Neural progenitor cell (in vitro differentiated cells): ENCODE measurements around the gene MPZL3.

Source experiments
- EZH2phosphoT487 ChIP-seq: fragments of 200-600 bp; sonication (generic); IDR thresholded peaks from 2 replicates; pipeline ENCODE4 v1.6.1; 2017; ENCODE audit warnings: antibody characterized with exemption
- TF ChIP-seq, protein P1 (sequence below): fragments of 200-600 bp; sonication (generic); IDR thresholded peaks from 2 replicates; pipeline ENCODE4 v1.5.1; 2017; ENCODE audit warnings: antibody characterized with exemption, mild to moderate bottlenecking

DNA sequence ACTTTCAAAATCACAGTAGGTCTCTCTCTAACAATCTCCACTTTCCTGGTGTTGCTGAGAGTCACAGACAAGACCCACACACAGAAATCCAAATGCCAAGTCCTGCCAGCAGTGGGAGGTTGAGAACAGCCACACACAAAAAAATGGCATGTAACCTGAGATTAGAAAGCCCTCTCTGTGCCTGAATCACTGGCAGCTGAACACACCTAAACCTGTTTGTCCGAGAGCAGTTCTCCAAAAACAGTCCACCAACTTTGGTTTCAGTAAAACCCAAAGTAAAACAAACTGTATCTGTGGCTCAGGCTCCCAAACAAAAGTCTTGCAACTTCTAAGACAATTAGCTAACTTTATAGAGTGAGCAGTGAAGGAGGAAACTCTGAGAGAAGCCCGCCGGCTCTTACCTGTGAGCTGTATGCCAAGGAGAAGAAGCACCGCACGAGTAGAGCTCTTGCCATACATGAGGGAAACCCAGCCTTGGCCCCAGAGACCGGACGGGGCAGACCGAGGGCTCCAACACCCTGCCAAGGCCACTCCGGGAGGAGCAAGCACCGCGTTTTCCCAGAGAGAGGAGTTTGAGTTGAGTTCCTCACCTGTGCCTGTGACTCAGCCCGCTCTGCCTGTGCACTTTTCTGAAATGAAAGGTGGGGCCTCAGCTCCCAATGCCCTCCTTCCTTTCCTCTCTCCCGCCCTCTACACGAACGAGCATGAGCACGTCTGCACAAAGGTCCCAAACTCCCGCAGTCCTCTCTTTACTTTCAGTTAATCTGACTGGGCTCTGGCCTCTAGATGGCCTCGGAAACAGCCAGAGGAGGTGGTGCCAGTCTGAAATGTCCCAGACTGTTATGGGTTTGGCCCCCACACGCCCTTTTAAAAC is 11.8 kb upstream of the MPZL3 start, which contains the start of gene MPZL2:
- TF ChIP-seq, protein P1, sequence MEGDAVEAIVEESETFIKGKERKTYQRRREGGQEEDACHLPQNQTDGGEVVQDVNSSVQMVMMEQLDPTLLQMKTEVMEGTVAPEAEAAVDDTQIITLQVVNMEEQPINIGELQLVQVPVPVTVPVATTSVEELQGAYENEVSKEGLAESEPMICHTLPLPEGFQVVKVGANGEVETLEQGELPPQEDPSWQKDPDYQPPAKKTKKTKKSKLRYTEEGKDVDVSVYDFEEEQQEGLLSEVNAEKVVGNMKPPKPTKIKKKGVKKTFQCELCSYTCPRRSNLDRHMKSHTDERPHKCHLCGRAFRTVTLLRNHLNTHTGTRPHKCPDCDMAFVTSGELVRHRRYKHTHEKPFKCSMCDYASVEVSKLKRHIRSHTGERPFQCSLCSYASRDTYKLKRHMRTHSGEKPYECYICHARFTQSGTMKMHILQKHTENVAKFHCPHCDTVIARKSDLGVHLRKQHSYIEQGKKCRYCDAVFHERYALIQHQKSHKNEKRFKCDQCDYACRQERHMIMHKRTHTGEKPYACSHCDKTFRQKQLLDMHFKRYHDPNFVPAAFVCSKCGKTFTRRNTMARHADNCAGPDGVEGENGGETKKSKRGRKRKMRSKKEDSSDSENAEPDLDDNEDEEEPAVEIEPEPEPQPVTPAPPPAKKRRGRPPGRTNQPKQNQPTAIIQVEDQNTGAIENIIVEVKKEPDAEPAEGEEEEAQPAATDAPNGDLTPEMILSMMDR = no peak
- no peak for TF ChIP-seq EZH2phosphoT487
